Neural progenitor cell (in vitro differentiated cells): Measurements from ENCODE around the gene AUTS2. TPM values are rescaled to one million over a fixed set of nuclear protein-coding genes. Genes with fewer than 3 reads are reported as not detected.

ENCODE experiments used
- DNase-seq: peaks from one replicate; pipeline ENCODE4 v3.0.0-alpha.2; 2016; ENCODE audit warnings: low spot score
- H2AFZ ChIP-seq: fragments of 200-600 bp; sonication (generic); replicated peaks from 2 replicates; pipeline ENCODE4 v1.6.1; 2016; ENCODE audit warnings: antibody characterized with exemption
- H3F3A ChIP-seq: fragments of 200-600 bp; sonication (generic); 2 replicates; pipeline ENCODE4 v1.6.1; 2016; ENCODE audit warnings: antibody characterized with exemption, low read depth
- H3K27ac ChIP-seq: fragments of 200-600 bp; sonication (generic); 2 replicates; pipeline ENCODE4 v1.5.1; 2016; ENCODE audit warnings: mild to moderate bottlenecking
- H3K27me3 ChIP-seq: fragments of 200-600 bp; sonication (generic); 2 replicates; pipeline ENCODE4 v1.6.1; 2016; ENCODE audit warnings: mild to moderate bottlenecking, moderate library complexity
- H3K36me3 ChIP-seq: fragments of 200-600 bp; sonication (generic); 2 replicates; pipeline ENCODE4 v1.5.1; 2016
- H3K4me1 ChIP-seq: fragments of 200-600 bp; sonication (generic); 2 replicates; pipeline ENCODE4 v1.6.1; 2016; ENCODE audit warnings: mixed run types
- H3K4me2 ChIP-seq: fragments of 200-600 bp; sonication (generic); 2 replicates; pipeline ENCODE4 v1.6.1; 2016
- H3K4me3 ChIP-seq: fragments of 200-600 bp; sonication (generic); 2 replicates; pipeline ENCODE4 v1.5.1; 2016
- H3K79me2 ChIP-seq: fragments of 200-600 bp; sonication (generic); 2 replicates; pipeline ENCODE4 v1.6.1; 2016; ENCODE audit warnings: low read depth
- H3K9ac ChIP-seq: fragments of 200-600 bp; sonication (generic); 2 replicates; pipeline ENCODE4 v1.6.1; 2016
- H3K9me3 ChIP-seq: fragments of 200-600 bp; sonication (generic); 2 replicates; pipeline ENCODE4 v1.5.1; 2016; ENCODE audit warnings: low read depth
- H4K20me1 ChIP-seq: fragments of 200-600 bp; sonication (generic); 2 replicates; pipeline ENCODE4 v1.6.1; 2016; ENCODE audit warnings: low read depth
- H3K27ac Mint-ChIP-seq: 3 replicates; pipeline ENCODE4 v1.8.0; 2021; ENCODE audit warnings: mixed read lengths
- H3K27me3 Mint-ChIP-seq: 2 replicates; pipeline ENCODE4 v1.8.0; 2022; ENCODE audit warnings: low read depth, mild to moderate bottlenecking, inconsistent platforms, moderate library complexity, mixed read lengths; ENCODE audit not compliant: insufficient read depth
- H3K36me3 Mint-ChIP-seq: 3 replicates; pipeline ENCODE4 v1.8.0; 2021; ENCODE audit warnings: mixed read lengths
- H3K4me1 Mint-ChIP-seq: 3 replicates; pipeline ENCODE4 v1.8.0; 2021; ENCODE audit warnings: mixed read lengths
- H3K4me3 Mint-ChIP-seq: 3 replicates; pipeline ENCODE4 v1.8.0; 2021; ENCODE audit warnings: mild to moderate bottlenecking, moderate library complexity, mixed read lengths
- H3K9me3 Mint-ChIP-seq: 3 replicates; pipeline ENCODE4 v1.8.0; 2020; ENCODE audit warnings: mixed read lengths
- CTCF ChIP-seq: fragments of 200-600 bp; sonication (generic); IDR thresholded peaks from 2 replicates; pipeline ENCODE4 v1.5.1; 2017; ENCODE audit warnings: antibody characterized with exemption, mild to moderate bottlenecking
- EZH2 ChIP-seq: fragments of 200-600 bp; sonication (generic); IDR thresholded peaks from 2 replicates; pipeline ENCODE4 v1.6.1; 2017; ENCODE audit warnings: antibody characterized with exemption, mild to moderate bottlenecking, moderate library complexity
- EZH2phosphoT487 ChIP-seq: fragments of 200-600 bp; sonication (generic); IDR thresholded peaks from 2 replicates; pipeline ENCODE4 v1.6.1; 2017; ENCODE audit warnings: antibody characterized with exemption
- total RNA-seq: library from RNA; depleted of rRNA; stranded (reverse); fragments of >200 nt; gene quantifications from 2 replicates; pipeline ENCODE4 v1.2.3, GENCODE V29; 2015; ENCODE audit warnings: low replicate concordance

AUTS2 gene
- total RNA-seq, 1 donor from 2014 or later, result 50.0 TPM

- Histone ChIP-seq H2AFZ (no peak overlapping the region), H3K79me2 (no peaks in the 10 kb centered on the region), H3K9ac (no peak overlapping the region), H3K4me1 (no peaks in the 10 kb centered on the region), H3K4me2 (no peak overlapping the region), H3F3A (no peaks in the 10 kb centered on the region), H4K20me1 (peaks cover 9% of the 10 kb centered on the region), H3K9me3 (no peaks in the 10 kb centered on the region), H3K27me3 (no peaks in the 10 kb centered on the region), H3K27ac (no peak overlapping the region), H3K4me3 (no peak overlapping the region), H3K36me3 (no peaks in the 10 kb centered on the region)
- Mint-ChIP-seq H3K36me3 (no peaks in the 10 kb centered on the region), H3K4me3 (no peak overlapping the region), H3K27me3 (peaks cover 3% of the 10 kb centered on the region), H3K4me1 (peaks cover 17% of the 10 kb centered on the region), H3K27ac (no peak overlapping the region), H3K9me3 (no peaks in the 10 kb centered on the region)
- DNase-seq, result no peak
- TF ChIP-seq EZH2, result no peak
- no peak for TF ChIP-seq CTCF
- no peak for TF ChIP-seq EZH2phosphoT487
Measured at GRCh38 chr7:69799048-69799697, 200.9 kb downstream of the AUTS2 start.

- Mint-ChIP-seq H3K27ac (no peak overlapping the region), H3K27me3 (peaks cover 3% of the 10 kb centered on the region), H3K36me3 (no peaks in the 10 kb centered on the region), H3K4me3 (no peak overlapping the region), H3K9me3 (no peaks in the 10 kb centered on the region), H3K4me1 (peaks cover 21% of the 10 kb centered on the region)
- H3K27me3 ChIP-seq, result no peaks in the 10 kb centered on the region
- no peak overlapping the region for H2AFZ ChIP-seq
- TF ChIP-seq CTCF, result no peak
- TF ChIP-seq EZH2, result no peak
- no peak for TF ChIP-seq EZH2phosphoT487
- no peak overlapping the region for H3K27ac ChIP-seq
- H4K20me1 ChIP-seq, result peaks cover 4% of the 10 kb centered on the region
- DNase-seq, result no peak
- H3K9me3 ChIP-seq, result no peaks in the 10 kb centered on the region
- no peak overlapping the region for H3K9ac ChIP-seq
- H3K4me2 ChIP-seq, result no peak overlapping the region
- no peaks in the 10 kb centered on the region for H3K79me2 ChIP-seq
- no peaks in the 10 kb centered on the region for H3F3A ChIP-seq
- no peaks in the 10 kb centered on the region for H3K36me3 ChIP-seq
- H3K4me1 ChIP-seq, result no peaks in the 10 kb centered on the region
- no peak overlapping the region for H3K4me3 ChIP-seq
Measured at GRCh38 chr7:69799990-69800389, 201.7 kb downstream of the AUTS2 start.

GRCh38 chr7:69800495-69800894 lies 202.2 kb downstream of the AUTS2 start:
- H4K20me1 ChIP-seq, result peaks cover 4% of the 10 kb centered on the region
- DNase-seq, result no peak
- Mint-ChIP-seq H3K9me3 (no peaks in the 10 kb centered on the region), H3K27ac (no peak overlapping the region), H3K4me1 (peaks cover 21% of the 10 kb centered on the region), H3K4me3 (no peak overlapping the region), H3K27me3 (peaks cover 3% of the 10 kb centered on the region), H3K36me3 (no peaks in the 10 kb centered on the region)
- no peaks in the 10 kb centered on the region for H3K36me3 ChIP-seq
- no peaks in the 10 kb centered on the region for H3K27me3 ChIP-seq
- no peak overlapping the region for H3K9ac ChIP-seq
- H3K27ac ChIP-seq, result no peak overlapping the region
- H3F3A ChIP-seq, result no peaks in the 10 kb centered on the region
- H3K4me2 ChIP-seq, result no peak overlapping the region
- no peak overlapping the region for H3K4me3 ChIP-seq
- H3K79me2 ChIP-seq, result no peaks in the 10 kb centered on the region
- TF ChIP-seq EZH2phosphoT487 (no peak), CTCF (no peak), EZH2 (no peak)
- H3K9me3 ChIP-seq, result no peaks in the 10 kb centered on the region
- H3K4me1 ChIP-seq, result no peaks in the 10 kb centered on the region
- H2AFZ ChIP-seq, result no peak overlapping the region
